NCI-H2029 (cell line): ENCODE measurements around the gene AKR7A2.

Experiments
- DNase-seq: peaks from one replicate; lab custom pipeline; 2025; lab: John Stamatoyannopoulos, UW

The AKR7A2 gene

GRCh38 chr1:19343617-19344350, 31.8 kb upstream of the AKR7A2 start:
- no peak for DNase-seq

GRCh38 chr1:19342894-19343616, 31.1 kb upstream of the AKR7A2 start:
- DNase-seq = no peak

- DNase-seq = no peak
Measured at GRCh38 chr1:19342062-19342750, 30.3 kb upstream of the AKR7A2 start.

GRCh38 chr1:19341201-19342061, 29.5 kb upstream of the AKR7A2 start:
- DNase-seq = peak; percentile 29

- DNase-seq = no peak
Measured at GRCh38 chr1:19340387-19340937, 28.5 kb upstream of the AKR7A2 start.

- no peak for DNase-seq
Measured at GRCh38 chr1:19339214-19339861, 27.4 kb upstream of the AKR7A2 start.

- no peak for DNase-seq
Measured at GRCh38 chr1:19338323-19338762, 26.4 kb upstream of the AKR7A2 start.

GRCh38 chr1:19337289-19337688, 25.3 kb upstream of the AKR7A2 start:
- DNase-seq = no peak

GRCh38 chr1:19336543-19336942, 24.6 kb upstream of the AKR7A2 start:
- no peak for DNase-seq

- DNase-seq = no peak
Measured at GRCh38 chr1:19333587-19334354, 21.8 kb upstream of the AKR7A2 start.

GRCh38 chr1:19332832-19333231, 20.9 kb upstream of the AKR7A2 start:
- DNase-seq = no peak

- DNase-seq = no peak
Measured at GRCh38 chr1:19331262-19331878, 19.4 kb upstream of the AKR7A2 start.

GRCh38 chr1:19330449-19331135, 18.6 kb upstream of the AKR7A2 start:
- DNase-seq = no peak

GRCh38 chr1:19329611-19330010, 17.7 kb upstream of the AKR7A2 start:
- DNase-seq = no peak

GRCh38 chr1:19329188-19329587, 17.2 kb upstream of the AKR7A2 start:
- no peak for DNase-seq

- DNase-seq = no peak
Measured at GRCh38 chr1:19328486-19328885, 16.5 kb upstream of the AKR7A2 start.

GRCh38 chr1:19327736-19328135, 15.8 kb upstream of the AKR7A2 start:
- no peak for DNase-seq

- DNase-seq = no peak
Measured at GRCh38 chr1:19327301-19327700, 15.4 kb upstream of the AKR7A2 start.

GRCh38 chr1:19326748-19327065, 14.8 kb upstream of the AKR7A2 start:
- DNase-seq = no peak
